Astrocyte of the hippocampus (primary cell): ENCODE results near the gene LTB4R2.
"Not testable (repeated sequence)": the region's sequence is repeated elsewhere in the genome, so short reads cannot be mapped to it uniquely, and the experiment has no call there.

Experiments used
- DNase-seq: peaks from one replicate; pipeline ENCODE4 v3.0.0; 2011; ENCODE audit warnings: low read depth, low spot score

The LTB4R2 gene

DNA sequence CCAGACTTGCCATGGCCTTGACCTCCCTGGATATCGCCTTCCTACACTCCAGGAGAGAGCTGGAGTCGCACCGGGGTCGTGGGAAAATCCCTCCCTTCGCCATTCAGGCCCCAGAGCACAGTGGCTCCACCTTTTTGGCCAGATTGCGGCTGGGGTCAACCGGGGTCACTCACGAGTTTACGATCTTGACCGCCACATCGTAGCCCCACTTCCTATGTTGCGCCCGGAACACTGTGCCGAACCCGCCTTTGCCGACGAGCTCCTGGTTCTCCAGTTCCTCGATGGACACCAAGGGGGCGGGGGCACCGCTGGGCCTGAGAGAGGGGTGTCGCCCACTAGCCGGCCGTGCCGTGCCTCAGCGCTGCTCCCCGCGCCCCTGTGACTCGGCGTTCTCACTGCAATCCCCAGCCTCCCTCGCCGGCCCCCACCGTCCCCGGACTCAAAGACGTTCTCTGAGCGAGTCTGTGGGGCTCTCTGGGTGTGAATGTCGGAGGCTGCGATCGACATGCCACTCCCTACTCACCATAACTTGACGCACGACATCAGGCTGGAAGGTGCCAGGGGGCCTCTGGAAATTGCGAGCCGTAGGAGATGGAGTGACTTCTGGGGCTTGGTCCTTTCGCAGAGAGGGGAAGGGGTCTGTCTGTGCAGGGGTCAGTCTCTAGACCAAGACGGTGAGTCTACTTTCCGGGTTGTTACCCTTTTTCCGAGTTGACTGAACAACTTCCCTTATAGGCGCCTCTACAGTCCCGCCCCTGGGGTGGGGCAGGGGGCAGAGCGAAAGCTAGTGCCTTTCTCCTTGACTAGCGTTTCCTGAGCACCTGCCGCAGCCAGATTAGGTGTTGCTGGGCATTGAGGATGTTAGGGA, 29.6 kb downstream of the LTB4R2 start, which contains the start of gene RIPK3:
Gene RIPK3, minus strand, starts transcription at position 708 of the 868 bp plus-strand sequence. Its CDS starts 165 bp downstream, at position 543.
- DNase-seq = no peak

DNA sequence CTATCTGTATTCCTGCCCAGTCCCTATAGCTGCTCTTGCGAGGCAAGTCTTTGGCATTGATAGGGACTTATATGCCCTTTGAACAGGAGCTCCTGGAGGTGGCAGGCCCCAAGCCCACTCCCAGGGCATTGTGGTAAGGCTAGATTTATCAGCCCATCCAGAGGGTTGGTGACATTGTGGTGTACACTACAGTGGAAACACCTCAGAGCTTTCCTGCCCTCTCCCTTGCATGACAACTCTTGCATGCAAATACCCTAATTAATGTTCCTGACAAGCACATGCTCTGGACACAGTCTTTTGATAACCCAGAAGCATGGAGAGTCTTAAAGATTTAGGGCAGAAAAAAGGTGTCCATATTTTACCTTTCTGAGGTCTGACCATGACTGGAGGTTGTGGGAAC, 30.7 kb downstream of the LTB4R2 start:
- DNase-seq = no peak

DNA sequence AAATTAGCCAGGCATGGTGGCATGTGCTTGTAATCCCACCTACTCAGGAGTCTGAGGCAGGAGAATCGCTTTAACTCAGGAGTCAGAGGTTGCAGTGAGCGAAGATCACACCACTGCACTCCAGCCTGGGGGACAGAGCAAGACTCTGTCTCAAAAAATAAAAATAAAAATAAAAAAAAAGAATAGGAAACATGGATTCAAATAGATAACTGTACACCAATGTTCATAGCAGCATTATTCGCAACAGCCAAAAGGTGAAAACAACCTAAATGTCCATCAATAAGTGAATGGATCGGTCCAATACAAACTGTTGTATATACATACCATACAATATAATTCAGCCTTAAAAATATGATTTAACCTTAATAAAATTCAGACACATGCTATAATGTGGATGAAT, 32.9 kb downstream of the LTB4R2 start:
- DNase-seq = no peak

DNA sequence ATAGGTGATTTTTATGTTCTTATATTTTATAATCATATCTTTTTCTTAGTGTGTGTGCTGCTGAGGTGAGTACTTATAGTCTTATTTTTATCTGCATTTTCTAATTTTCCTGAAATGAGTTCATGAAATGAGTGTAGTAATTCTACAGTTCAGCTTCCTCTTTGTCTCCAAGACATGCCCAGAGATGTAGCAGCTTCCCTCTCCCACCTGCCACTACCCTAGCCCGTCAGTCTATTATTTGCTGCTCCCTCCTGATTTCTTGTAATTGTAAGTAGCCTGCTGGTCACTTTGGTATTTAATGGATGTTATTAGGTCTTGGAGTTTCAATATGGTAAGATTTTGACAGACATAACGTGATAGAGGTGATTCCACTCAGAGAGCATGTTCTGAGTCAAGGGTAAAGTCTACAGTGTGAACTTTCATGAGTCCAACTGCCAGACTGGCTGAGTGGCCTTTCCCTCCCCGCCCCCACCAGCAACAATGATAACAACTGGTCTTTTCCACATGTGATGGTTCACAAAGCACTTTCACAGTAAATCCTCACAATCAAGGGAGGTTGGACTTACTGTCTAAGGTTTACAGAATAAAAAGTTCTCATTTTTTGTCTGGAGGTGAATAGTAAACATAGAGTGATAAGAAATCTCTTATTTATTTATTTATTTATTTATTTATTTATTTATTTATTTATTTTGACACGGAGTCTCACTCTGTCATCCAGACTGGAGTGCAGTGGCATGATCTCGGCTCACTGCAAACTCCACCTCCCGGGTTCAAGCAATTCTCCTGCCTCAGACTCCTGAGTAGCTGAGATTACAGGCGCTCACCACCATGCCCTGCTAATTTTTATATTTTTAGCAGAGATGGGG, 34.1 kb downstream of the LTB4R2 start:
- DNase-seq = no peak

DNA sequence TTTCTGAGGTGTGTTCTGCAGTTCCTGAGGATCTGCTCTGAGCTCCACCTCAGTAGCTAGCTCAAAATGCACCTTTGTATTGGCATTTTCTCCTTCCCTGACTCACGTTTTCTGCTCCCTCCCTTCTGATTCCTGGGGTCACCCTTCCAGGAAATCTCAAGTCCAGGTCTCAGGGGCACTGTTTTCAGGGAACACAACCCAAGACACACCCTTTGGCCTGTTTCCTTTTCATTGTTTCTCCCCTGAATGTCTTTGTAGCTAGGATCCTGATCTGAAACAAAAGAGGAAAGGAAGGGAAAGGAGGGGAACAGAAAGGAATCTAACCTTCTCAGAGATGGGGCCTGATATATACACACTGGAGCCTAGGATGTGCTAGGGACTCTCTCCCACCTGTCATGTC, 37.2 kb downstream of the LTB4R2 start:
- DNase-seq = no peak

DNA sequence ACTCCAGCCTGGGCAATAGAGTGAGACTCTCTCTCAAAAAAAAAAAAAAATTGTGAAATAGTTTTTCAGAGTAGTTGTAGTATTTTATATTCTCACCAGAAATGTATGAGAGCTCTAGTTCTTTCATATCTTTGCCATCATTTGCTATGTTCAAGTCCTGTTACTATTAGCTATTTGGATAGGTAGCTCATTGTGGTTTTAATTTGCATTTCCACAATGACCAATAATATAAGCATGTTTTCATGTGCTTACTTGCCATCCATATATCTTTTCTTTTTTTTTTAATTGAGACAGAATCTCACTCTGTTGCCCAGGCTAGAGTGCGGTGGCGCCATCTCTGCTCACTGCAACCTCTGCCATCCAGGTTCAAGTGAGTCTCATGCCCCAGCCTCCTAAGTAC, 38.2 kb downstream of the LTB4R2 start:
- no peak for DNase-seq

DNA sequence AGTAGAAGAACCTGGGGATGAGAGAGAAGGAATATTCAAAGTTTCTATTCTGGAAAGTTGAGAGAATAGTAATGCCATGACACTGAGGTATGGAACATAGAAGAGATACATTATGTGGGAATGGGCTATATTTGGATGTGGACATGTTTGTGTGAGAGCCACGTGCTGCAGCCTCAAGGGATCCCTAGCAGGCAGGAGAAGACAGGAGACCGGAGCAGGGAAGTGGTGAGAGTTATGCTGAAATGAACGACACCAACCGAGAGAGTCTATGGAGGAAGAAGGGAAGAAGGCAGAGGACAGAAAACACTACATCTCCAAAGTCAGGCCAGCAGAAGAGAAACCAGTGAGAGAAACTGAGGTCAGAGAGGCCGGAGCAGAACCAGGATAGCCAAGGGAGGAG, 39.8 kb downstream of the LTB4R2 start:
- DNase-seq = no peak

DNA sequence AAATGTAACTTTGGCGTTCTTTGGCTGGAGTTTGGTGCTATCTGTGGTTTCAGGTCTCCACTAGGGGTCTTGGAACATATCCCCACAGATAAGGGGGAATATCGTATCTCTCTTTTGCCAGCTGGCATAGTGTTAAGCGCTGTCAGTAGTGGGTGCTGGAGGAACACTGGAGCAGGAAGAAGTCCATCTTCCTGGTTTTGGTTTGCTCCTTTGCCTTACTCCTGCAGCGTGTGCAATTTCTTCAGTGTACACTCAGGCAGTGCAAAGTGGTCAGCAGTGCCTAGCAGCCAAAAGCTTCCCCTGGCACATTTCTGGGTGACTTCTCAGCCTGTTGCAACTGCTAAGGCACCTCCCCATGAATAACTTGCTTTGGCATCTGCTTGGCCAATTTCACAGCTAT, 41.6 kb downstream of the LTB4R2 start:
- DNase-seq = no peak

DNA sequence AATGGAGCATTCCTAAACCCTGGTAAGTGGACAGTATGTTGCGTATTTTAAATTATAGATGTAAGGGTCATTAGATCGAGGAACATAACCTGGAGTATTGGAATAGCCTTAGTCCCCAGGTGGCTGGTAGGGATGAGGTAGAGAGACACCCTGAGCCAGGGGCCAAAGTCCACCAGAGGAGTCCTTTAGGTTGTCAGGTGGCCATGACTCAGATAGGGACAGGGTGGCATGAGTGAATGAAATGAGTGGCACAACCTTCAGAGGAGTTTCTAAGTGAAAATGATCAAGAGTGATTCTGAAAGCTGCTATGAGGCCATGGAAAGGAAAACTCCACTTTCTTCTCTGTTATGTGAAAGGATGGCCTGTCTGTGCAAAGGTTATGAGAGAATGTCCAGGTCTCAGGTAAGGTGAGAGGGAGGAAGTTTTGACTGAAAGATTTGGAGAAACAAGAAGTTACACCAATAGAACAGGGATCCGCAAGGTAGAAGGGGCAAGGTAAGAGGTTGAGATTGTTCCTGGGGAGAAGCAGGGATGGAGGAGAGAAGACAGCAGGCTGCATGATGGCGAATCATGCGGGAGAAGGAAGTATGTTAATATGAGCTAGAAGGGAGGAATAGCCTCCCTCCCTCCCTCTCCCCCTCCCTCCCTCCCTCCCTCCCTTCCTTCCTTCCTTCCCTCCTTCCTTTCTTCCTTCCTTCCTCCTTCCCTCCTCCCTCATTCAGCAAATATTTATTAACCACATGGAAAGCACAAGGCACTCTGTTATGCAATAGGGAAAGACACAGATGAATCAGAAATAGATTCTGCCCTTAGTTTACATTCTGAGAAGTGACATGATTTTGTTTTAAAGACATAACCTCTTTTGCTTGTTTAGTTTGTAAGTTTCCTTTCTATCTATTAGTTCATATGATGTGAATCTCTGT, 43.9 kb downstream of the LTB4R2 start:
- no peak for DNase-seq

DNA sequence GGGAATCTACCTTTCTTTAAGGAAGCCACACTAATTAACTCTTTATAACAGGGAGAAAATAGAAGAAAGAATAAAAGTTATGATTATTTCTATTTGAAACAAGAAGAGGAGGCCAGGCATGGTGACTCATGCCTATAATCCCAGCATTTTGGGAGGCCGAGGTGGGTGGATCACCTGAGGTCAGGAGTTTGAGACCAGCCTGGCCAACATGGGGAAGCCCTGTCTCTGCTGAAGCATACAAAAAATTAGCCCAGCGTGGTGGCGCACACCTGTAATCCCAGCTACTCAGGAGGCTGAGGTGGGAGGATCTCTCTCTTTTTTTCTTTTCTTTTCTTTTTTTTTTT, 44.5 kb downstream of the LTB4R2 start:
- not testable (repeated sequence) for DNase-seq

DNA sequence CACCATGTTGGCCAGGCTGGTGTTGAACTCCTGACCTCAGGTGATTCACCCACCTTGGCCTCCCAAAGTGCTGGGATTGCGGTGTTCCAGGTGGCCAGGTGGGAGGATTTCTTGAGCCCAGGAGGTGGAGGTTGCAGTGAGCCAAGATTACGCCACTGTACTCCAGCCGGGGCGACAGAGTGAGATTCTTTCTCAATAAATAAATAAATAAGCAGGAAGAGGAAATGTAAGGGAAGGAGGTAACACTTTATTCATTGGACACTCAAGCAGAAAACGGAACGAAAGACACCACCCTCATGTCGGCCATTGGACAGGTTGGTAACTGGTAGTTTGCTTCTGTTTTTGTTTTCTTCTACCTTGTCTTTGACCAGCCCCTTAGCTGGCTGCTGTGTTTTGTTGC, 45.1 kb downstream of the LTB4R2 start:
- no peak for DNase-seq

DNA sequence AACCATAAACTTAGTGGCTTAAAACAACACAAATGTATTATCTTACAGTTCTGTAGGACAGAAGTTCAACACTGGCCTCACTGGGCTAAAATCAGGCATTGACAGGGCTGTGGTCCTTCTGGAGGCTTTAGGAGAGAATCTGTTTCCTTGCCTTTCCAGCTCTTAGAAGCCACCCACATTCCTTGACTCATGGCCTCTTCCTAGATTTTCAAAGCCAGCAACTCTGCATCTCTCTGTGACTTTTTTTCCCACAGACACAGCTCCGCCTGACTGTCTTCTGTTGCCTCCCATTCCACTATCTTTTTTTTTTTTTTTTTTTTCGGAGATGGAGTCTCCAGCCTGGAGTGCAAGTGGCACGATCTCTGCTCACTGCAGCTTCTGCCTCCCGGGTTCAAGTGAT, 46.3 kb downstream of the LTB4R2 start:
- DNase-seq = no peak

DNA sequence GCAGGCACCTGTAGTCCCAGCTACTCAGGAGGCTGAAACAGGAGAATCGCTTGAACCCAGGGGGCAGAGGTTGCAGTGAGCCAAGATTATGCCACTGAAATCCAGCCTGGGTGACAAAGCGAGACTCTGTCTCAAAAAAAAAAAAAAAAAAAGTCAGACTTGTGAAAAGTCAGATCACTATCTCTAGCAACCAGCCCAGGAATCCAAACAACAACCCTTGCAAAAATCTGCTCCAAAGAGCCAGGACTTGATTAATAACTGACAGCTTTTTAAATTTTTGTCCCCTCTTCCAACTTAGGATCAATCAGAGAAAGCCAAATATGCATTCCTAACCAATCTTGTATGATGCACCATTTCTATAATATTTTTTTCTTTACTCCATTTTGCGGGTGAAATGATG, 50.3 kb downstream of the LTB4R2 start:
- no peak for DNase-seq

DNA sequence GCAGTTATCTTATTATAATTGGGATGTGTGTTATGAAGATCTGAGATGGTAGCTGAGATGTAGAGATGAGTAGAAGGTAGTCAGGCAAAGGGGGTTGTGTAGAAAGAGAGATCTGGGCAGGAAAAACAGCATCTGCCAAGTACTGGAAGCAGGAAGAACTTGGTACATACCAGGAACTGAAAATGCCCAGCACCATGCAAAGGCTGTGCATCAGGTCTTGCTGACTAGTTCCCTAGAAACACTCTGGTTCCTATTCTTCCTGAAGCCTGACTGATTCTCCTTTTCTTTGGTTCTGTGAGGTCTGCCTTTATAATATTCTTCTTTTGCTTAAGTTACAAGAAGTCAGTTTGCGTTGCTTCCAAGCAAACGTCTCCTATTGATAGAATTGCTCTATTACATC, 51.4 kb downstream of the LTB4R2 start:
- no peak for DNase-seq
